DND-41 (cell line): ENCODE data around the gene CD34.

Experiments
- ATAC-seq: fragments of 200-7000 bp; cut with Tn5 transposase; 3 replicates; pipeline ENCODE4 v1.9.1; 2021; ENCODE audit warnings: low read depth; ENCODE audit not compliant: insufficient read depth
- DNase-seq: peaks from one replicate; pipeline ENCODE4 v3.0.0-alpha.2; 2020
- H2AFZ ChIP-seq: 2 replicates; pipeline ENCODE4 v1.6.0; 2012; ENCODE audit warnings: low read depth, low read length
- H3K27ac ChIP-seq: 2 replicates; pipeline ENCODE4 v1.5.1; 2012; ENCODE audit warnings: low read length, inconsistent platforms
- H3K27me3 ChIP-seq: fragments of 200-600 bp; sonication (generic); 2 replicates; pipeline ENCODE4 v1.6.0; 2012; ENCODE audit warnings: low read length, mild to moderate bottlenecking, inconsistent platforms; ENCODE audit not compliant: insufficient read depth, poor library complexity
- H3K36me3 ChIP-seq: 2 replicates; pipeline ENCODE4 v1.5.1; 2012; ENCODE audit warnings: low read length, inconsistent platforms; ENCODE audit not compliant: insufficient read depth
- H3K4me1 ChIP-seq: 2 replicates; pipeline ENCODE4 v1.5.1; 2012; ENCODE audit warnings: mild to moderate bottlenecking, low read length; ENCODE audit not compliant: insufficient read depth
- H3K4me2 ChIP-seq: 2 replicates; pipeline ENCODE4 v1.6.0; 2012; ENCODE audit warnings: mild to moderate bottlenecking, moderate library complexity, low read length, inconsistent platforms; ENCODE audit not compliant: insufficient read depth
- H3K4me3 ChIP-seq, 2 experiments: fragments of 200-600 bp in 1 of 2; shearing (Covaris generic) in 1 of 2; 2 replicates each; pipeline ENCODE4 v1.5.1; 2012 to 2016; ENCODE audit warnings: inconsistent platforms in 2 of 2, low read length in 2 of 2, mild to moderate bottlenecking in 2 of 2, low read depth in 1 of 2, moderate library complexity in 1 of 2
- H3K79me2 ChIP-seq: 2 replicates; pipeline ENCODE4 v1.6.0; 2012; ENCODE audit warnings: low read length, inconsistent platforms; ENCODE audit not compliant: insufficient read depth
- H3K9ac ChIP-seq: 2 replicates; pipeline ENCODE4 v1.6.0; 2012; ENCODE audit warnings: low read depth, mild to moderate bottlenecking, inconsistent platforms, low read length, moderate library complexity
- H3K9me3 ChIP-seq: 2 replicates; pipeline ENCODE4 v1.5.1; 2012; ENCODE audit warnings: low read length, moderate library complexity, mild to moderate bottlenecking, inconsistent platforms; ENCODE audit not compliant: insufficient read depth, severe bottlenecking
- H4K20me1 ChIP-seq: 2 replicates; pipeline ENCODE4 v1.6.0; 2012; ENCODE audit warnings: low read length; ENCODE audit not compliant: insufficient read depth
- EZH2 ChIP-seq: IDR thresholded peaks from 3 replicates; pipeline ENCODE4 v1.6.1; 2012; ENCODE audit warnings: borderline replicate concordance, low read depth, mild to moderate bottlenecking, moderate library complexity, low read length, inconsistent platforms; ENCODE audit not compliant: severe bottlenecking
- TF ChIP-seq, protein P1 (sequence below): IDR thresholded peaks from 2 replicates; pipeline ENCODE4 v1.5.1; 2012; ENCODE audit warnings: borderline replicate concordance, low read length, moderate library complexity, mild to moderate bottlenecking; ENCODE audit not compliant: poor library complexity, severe bottlenecking; ENCODE audit errors: extremely low read depth

The CD34 gene

DNA sequence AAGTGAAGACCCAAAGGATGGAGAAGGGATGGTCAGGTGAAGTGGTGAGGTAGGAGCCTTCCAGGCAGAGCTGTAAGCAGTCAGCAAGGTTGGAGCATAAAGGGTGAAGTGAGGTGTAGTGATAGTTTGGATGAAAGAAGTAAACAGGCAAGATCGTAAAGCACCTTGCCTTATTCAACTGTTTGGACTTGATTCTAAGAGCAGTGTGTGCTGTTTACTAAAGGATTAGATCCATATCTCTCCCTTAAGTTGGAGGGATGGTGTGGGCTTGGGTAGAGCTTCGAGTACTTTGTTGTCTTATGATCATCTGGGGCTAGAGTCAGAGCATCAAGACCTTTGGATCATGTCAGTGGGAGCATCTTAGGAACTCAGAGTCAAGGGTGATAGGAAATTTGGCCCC lies 39.8 kb upstream of the CD34 start:
- Histone ChIP-seq H2AFZ (no peak overlapping the region), H3K27ac (no peak overlapping the region), H3K27me3 (peaks cover 25% of the 10 kb centered on the region), H3K4me3 (no peak overlapping the region), H3K4me1 (no peaks in the 10 kb centered on the region), H3K4me2 (no peak overlapping the region), H3K79me2 (no peaks in the 10 kb centered on the region), H4K20me1 (no peaks in the 10 kb centered on the region), H3K9ac (no peak overlapping the region), H3K9me3 (no peaks in the 10 kb centered on the region), H3K36me3 (no peaks in the 10 kb centered on the region)
- ATAC-seq (no peak), DNase-seq (no peak)
- TF ChIP-seq, protein P1, sequence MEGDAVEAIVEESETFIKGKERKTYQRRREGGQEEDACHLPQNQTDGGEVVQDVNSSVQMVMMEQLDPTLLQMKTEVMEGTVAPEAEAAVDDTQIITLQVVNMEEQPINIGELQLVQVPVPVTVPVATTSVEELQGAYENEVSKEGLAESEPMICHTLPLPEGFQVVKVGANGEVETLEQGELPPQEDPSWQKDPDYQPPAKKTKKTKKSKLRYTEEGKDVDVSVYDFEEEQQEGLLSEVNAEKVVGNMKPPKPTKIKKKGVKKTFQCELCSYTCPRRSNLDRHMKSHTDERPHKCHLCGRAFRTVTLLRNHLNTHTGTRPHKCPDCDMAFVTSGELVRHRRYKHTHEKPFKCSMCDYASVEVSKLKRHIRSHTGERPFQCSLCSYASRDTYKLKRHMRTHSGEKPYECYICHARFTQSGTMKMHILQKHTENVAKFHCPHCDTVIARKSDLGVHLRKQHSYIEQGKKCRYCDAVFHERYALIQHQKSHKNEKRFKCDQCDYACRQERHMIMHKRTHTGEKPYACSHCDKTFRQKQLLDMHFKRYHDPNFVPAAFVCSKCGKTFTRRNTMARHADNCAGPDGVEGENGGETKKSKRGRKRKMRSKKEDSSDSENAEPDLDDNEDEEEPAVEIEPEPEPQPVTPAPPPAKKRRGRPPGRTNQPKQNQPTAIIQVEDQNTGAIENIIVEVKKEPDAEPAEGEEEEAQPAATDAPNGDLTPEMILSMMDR: no peak
- no peak for TF ChIP-seq EZH2

DNA sequence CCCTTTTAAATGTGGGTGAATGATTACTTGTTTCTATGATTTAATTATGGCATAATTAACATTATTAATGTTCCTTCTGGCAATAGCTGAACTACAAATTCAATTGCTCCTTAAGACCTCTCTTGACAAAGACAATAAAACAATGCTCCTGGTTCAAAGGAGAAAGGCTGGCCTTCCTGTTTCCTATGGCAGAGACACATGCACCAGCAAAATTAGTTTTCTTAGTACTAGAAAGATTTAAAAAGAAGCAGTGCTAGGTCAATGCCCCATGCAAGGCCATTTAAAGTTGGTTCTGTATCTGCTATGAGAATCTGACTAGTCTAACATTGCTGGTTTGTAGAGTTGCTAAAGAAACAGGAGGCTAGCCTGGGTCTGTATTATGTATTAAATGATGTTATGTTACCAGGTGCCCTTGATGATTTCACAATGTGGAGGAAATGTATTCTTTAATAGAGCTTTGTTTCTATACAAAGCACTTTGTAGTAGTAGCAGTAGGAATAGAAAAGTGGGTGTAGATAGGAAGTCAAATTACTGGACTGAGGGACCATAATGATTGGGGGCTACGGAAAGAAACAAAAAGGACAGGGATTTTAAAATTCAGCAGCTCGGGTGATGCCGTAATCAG lies 38.8 kb upstream of the CD34 start:
- no peak overlapping the region for H3K4me3 ChIP-seq
- no peak overlapping the region for H2AFZ ChIP-seq
- no peaks in the 10 kb centered on the region for H4K20me1 ChIP-seq

DNA sequence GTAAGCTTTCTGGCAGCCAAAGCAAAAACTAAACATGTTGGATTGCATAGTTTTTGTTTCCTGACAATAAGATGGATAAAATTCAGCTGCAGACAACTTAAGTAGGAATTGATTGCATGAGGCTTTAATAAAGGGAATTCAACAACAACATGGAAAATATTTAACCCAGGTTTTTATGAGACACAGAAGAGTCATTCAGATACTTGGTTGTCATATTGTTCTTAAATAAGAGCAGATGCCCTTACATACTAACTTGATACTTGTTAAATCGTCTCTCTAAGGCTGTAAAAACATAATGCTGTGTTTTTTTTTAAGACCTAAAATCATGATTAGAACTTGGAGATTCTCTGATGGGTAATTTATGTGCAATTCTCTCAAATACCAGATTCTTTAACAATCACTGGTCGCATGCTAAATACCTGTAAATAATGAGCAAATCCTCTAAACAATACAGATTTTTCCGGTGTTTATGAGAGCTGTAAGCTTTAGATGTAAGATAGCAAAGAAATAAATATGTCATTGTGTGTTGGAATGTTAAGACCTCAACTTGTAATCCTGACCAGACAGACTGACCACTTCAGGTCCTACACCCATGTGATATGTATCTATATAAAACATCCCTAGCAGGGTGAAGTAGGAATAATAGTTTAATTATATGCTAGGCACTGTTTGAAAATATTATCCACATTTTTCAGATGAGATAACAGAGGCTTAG lies 37.8 kb upstream of the CD34 start:
- DNase-seq (no peak), ATAC-seq (no peak)
- H3K36me3 ChIP-seq: no peaks in the 10 kb centered on the region
- H2AFZ ChIP-seq: no peak overlapping the region
- no peak overlapping the region for H3K4me3 ChIP-seq
- no peaks in the 10 kb centered on the region for H3K9me3 ChIP-seq
- H3K4me2 ChIP-seq: no peak overlapping the region
- H4K20me1 ChIP-seq: no peaks in the 10 kb centered on the region
- H3K4me1 ChIP-seq: no peaks in the 10 kb centered on the region
- H3K79me2 ChIP-seq: no peaks in the 10 kb centered on the region
- no peak overlapping the region for H3K9ac ChIP-seq
- no peak overlapping the region for H3K27ac ChIP-seq
- H3K27me3 ChIP-seq: peaks cover 25% of the 10 kb centered on the region
- TF ChIP-seq, protein P1: no peak
- no peak for TF ChIP-seq EZH2

More for the DNA sequence above, 38.8 kb upstream of the CD34 start:
- ATAC-seq (no peak), DNase-seq (no peak)
- Histone ChIP-seq H3K9ac (no peak overlapping the region), H3K27ac (no peak overlapping the region), H3K79me2 (no peaks in the 10 kb centered on the region), H3K4me2 (no peak overlapping the region), H3K27me3 (peaks cover 25% of the 10 kb centered on the region), H3K4me1 (no peaks in the 10 kb centered on the region), H3K9me3 (no peaks in the 10 kb centered on the region), H3K36me3 (no peaks in the 10 kb centered on the region)
- TF ChIP-seq, protein P1: no peak
- TF ChIP-seq EZH2: no peak
